Fibroblast of skin of left quadriceps (primary cell): ENCODE results near the gene NKIRAS2.
"Not testable (repeated sequence)": the region's sequence is repeated elsewhere in the genome, so short reads cannot be mapped to it uniquely, and the experiment has no call there.

Experiments
- DNase-seq, 2 experiments: peaks; one replicate each; pipeline ENCODE4 v3.0.0-alpha.2; 2013; ENCODE audit warnings: low read depth in 2 of 2

The NKIRAS2 gene

GRCh38 chr17:41998497-41998896, 21.4 kb upstream of the NKIRAS2 start:
- DNase-seq = no peak

DNA sequence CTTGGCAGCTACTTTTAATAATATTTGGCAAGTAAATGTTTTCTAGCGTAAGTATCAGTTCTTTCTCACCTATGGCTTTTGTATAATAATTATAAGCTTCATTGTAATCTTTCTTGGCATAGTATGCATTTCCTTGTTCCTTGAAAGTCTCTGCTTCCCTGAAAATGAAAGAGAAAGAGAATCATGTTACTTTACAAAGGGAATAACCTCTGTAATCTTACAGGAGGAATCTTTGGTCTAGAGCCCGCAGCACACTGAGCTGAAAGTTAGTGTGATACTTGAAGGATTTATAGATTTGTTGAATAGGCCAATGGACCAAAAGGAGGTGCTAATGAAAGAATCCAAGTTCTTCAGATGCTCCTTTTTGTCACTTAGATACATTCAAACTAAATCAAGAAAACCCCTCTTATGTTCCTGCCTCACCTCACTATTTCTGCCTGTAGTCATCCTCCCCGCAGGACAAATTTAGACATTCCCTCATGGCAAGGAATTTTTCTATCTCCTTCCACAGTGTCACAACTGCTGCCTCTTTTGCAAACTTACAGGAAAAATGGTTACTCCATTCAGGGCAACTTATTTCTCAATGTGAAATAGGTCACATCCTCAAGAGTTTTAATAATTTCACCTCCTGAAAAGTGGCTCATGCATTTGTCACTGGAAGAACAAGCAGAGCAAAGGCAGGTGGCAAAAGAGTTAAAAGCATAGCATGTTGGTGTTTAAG, 19.3 kb upstream of the NKIRAS2 start:
- DNase-seq = no peak

GRCh38 chr17:42001729-42002128, 18.2 kb upstream of the NKIRAS2 start:
- no peak for DNase-seq

DNA sequence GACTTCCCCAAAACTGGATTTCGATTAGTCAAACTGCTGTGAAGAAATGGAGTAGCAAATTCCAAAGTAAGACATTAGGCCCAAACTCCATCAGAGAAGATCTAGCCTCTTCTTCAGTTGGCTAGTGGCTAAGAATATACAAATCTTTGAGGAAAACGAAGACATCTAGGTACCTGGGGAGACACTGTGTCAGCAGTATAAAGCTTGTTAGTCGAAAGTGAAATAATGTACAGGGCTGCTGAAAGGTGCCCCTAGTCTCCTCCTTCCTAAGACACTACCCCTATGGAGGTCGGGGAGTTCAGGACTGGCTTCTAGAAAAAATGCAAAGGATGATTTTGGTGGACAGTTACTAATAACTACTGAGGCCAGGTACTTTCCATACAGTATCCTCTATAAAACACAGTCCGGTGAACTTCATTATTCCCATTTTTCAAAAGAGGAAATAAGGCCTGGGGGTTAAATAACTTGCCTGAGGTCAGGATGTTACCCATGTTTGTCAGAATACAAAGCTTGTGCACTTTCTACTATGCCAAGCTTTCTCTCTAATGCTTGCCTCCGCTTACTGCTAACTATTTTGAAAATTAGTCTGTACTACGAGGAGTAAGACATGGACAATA, 17.6 kb upstream of the NKIRAS2 start:
- no peak for DNase-seq

GRCh38 chr17:42002792-42003301, 17.0 kb upstream of the NKIRAS2 start:
- no peak for DNase-seq

GRCh38 chr17:42005166-42005565, 14.7 kb upstream of the NKIRAS2 start:
- DNase-seq = peak; percentile 61

GRCh38 chr17:42009170-42009569, 10.7 kb upstream of the NKIRAS2 start:
- no peak for DNase-seq

- peak in 1 of 2 experiments; percentile 10 for DNase-seq
These were observed 9.6 kb upstream of the NKIRAS2 start for GRCh38 chr17:42010266-42010680.

- DNase-seq = no peak
These were observed 8.9 kb upstream of the NKIRAS2 start for GRCh38 chr17:42010898-42011516.

DNA sequence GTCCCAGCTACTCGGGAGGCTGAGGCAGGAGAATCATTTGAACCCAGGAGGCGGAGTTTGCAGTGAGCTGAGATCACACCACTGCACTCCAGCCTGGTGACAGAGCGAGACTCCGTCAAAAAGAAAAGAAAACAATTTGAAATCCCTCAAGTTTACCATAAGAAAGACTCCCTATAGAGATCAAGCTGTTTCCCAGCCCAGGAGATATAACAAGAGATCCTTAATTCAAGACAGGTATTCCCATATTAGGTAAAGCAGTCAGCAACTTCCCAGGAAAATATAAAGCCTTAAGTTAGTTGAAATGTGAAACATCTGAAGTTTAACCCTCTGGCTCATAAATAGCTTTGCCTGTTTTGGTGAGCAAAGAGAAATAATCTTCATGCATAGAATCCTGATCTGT, 7.5 kb upstream of the NKIRAS2 start:
- not testable (repeated sequence) for DNase-seq

GRCh38 chr17:42013740-42014139, 6.2 kb upstream of the NKIRAS2 start:
- DNase-seq = not testable (repeated sequence)

DNA sequence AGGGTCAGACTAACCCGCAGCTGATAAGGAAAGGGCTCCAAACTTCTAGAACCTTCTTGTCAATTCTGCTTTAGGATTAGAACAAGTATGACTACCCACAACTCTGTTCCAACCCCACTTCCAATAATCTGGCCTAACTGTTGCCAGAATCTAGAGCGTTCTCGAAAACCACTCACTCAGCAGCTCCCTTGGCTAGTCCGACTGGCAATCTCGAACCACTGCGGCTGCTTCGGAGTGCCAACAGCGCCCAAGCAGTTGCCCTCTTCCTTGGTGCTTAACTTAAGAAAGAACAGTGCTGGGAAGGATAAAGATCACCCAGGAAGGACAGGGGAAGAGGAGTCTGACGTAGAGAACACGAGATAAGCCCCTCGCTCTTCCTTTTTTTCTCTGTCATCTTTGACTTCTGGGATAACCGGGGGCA, 3.5 kb upstream of the NKIRAS2 start:
- DNase-seq = no peak

GRCh38 chr17:42016941-42017865, 2.7 kb upstream of the NKIRAS2 start, which contains the start of gene DNAJC7:
Gene DNAJC7 (minus strand): TSS chr17:42017439. CDS start chr17:42017416, 23 bp downstream.
- DNase-seq = peak; percentile 77 to 78

DNA sequence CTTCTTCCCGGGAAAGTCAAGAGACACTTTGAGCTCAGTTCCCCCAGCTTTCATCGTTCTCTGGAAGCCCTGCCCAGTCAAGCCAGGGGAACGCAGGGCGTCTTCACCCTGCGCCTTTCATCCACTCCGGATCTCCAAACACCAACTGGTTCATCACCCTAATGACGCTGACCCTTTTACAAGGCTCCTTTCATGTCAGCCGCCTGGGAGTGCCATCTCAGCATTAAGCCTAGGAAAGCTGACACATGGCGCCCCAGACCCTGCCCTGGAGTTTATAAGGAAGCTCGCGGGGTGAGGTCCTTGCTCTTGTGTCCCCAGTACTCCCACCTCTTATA, 2.1 kb upstream of the NKIRAS2 start:
- no peak for DNase-seq

DNA sequence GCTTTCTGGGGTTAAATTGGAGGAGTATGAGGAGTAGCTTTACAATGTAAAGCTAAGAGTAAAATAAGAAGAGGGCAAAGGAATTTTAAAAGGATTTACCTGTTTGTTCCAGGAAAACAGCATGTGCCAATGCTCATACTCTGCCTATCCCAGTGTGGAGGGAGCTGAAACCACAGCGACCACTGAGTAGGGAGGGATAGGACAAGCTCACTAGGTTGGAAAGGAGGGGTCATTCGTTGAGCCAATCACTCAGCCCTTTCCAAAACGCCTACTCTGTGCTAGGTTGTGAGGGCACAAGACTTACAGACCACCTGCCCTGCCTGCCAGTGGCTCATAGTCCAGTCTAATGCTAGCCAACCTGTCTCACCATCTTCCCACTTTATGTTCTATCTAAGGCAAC, 1.6 kb upstream of the NKIRAS2 start:
- DNase-seq = no peak

GRCh38 chr17:42018988-42019387, 902 bp upstream of the NKIRAS2 start:
- no peak for DNase-seq

- not testable (repeated sequence) for DNase-seq
These were observed 955 bp downstream of the NKIRAS2 start for GRCh38 chr17:42020845-42021244.

DNA sequence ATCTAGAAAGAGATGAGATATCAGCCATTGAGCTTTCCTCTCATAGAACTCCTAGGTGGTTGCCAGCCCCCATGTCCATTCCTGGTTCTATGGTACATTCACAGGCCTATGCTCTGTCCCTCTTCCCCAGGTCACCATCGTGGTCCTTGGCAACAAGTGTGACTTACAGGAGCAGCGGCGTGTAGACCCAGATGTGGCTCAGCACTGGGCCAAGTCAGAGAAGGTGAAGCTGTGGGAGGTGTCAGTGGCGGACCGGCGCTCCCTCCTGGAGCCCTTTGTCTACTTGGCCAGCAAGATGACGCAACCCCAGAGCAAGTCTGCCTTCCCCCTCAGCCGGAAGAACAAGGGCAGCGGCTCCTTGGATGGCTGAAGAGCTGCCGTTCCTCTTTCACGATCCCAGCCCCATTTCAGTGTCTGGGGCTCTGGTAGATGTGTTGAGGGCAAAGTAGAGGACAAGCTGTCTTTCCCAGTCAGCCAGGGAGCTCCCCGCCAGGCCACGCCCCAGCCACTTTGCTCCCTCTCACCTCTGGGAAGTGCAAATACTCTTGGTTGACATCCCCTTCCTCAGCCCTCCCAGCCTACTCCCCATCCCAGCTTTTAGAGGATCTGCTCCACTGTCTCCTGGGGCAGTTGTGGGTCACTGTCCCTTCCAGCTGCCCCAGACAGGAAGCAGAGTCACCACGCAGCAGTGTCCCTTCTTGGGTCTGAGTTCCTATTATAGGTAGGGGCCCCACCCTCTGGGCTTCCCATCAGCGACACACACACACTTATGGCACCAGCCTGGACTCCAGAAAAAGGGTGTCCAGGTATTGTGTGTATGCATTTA, 3.8 kb downstream of the NKIRAS2 start:
- no peak for DNase-seq

GRCh38 chr17:42025191-42025579, 5.3 kb downstream of the NKIRAS2 start:
- DNase-seq = no peak

GRCh38 chr17:42025936-42026335, 6.0 kb downstream of the NKIRAS2 start:
- no peak for DNase-seq
